ENCODE data around the gene PCDHGC5.

DNA sequence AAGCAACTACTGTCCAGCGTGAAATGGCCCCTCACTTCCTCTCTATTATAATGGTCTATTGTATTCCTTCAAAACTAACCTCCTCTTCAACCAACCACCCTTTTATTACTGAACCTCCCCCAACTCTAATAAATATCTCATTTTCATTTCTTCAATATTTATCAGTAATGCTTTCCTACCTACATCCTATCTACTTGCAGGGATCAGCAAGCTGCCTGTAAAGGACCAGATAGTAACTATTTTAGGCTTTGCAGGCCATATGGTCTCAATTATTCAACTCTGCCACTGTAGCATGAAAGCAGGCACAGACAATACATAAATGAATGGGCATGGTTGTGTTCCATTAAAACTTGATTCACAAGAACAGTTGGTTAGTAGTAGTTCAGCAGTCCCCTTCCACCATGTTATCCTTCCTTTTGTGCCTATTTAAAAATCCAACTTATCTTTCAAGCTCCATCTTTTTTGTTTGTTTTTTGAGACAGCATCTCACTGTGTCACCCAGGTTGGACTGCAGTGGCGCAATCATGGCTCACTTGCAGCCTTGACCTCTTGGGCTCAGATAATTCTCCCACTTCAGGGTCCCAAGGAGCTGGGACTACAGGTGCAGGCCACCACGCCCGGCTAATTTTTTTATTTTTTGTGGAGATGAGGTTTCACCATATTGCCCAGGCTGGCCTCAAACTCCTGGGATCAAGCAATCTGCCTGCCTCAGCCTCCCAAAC is 45.8 kb downstream of the PCDHGC5 start:
- TF ChIP-seq, protein P1, sequence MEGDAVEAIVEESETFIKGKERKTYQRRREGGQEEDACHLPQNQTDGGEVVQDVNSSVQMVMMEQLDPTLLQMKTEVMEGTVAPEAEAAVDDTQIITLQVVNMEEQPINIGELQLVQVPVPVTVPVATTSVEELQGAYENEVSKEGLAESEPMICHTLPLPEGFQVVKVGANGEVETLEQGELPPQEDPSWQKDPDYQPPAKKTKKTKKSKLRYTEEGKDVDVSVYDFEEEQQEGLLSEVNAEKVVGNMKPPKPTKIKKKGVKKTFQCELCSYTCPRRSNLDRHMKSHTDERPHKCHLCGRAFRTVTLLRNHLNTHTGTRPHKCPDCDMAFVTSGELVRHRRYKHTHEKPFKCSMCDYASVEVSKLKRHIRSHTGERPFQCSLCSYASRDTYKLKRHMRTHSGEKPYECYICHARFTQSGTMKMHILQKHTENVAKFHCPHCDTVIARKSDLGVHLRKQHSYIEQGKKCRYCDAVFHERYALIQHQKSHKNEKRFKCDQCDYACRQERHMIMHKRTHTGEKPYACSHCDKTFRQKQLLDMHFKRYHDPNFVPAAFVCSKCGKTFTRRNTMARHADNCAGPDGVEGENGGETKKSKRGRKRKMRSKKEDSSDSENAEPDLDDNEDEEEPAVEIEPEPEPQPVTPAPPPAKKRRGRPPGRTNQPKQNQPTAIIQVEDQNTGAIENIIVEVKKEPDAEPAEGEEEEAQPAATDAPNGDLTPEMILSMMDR (IDR thresholded peaks at IDR 0.05): no peak
- TF ChIP-seq POLR2A (IDR thresholded peaks at IDR 0.05): no peak

Measured in right lobe of liver (tissue), 4 donors.